ENCODE results near the gene ATP7A. TPM values are rescaled to one million over a fixed set of nuclear protein-coding genes. Genes with fewer than 3 reads are reported as not detected.

ATP7A gene
- total RNA-seq, 1 donor from 2014 or later: 16.2 TPM

- Mint-ChIP-seq H3K27me3 (ENCODE audit: unreplicated experiment) (no peaks in the 10 kb centered on the region), H3K4me3 (ENCODE audit: unreplicated experiment) (no peak overlapping the region), H3K27ac (ENCODE audit: unreplicated experiment) (no peak overlapping the region), H3K9me3 (ENCODE audit: unreplicated experiment) (no peaks in the 10 kb centered on the region), H3K36me3 (ENCODE audit: unreplicated experiment) (no peaks in the 10 kb centered on the region), H3K4me1 (ENCODE audit: unreplicated experiment) (peaks cover 22% of the 10 kb centered on the region)
- DNase-seq (ENCODE audit: extremely low spot score, unreplicated experiment): no peak
- TF ChIP-seq, protein P1, sequence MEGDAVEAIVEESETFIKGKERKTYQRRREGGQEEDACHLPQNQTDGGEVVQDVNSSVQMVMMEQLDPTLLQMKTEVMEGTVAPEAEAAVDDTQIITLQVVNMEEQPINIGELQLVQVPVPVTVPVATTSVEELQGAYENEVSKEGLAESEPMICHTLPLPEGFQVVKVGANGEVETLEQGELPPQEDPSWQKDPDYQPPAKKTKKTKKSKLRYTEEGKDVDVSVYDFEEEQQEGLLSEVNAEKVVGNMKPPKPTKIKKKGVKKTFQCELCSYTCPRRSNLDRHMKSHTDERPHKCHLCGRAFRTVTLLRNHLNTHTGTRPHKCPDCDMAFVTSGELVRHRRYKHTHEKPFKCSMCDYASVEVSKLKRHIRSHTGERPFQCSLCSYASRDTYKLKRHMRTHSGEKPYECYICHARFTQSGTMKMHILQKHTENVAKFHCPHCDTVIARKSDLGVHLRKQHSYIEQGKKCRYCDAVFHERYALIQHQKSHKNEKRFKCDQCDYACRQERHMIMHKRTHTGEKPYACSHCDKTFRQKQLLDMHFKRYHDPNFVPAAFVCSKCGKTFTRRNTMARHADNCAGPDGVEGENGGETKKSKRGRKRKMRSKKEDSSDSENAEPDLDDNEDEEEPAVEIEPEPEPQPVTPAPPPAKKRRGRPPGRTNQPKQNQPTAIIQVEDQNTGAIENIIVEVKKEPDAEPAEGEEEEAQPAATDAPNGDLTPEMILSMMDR (IDR thresholded peaks at IDR 0.05): no peak
Observed at GRCh38 chrX:77952173-77952572, 41.7 kb downstream of the ATP7A start.

DNA sequence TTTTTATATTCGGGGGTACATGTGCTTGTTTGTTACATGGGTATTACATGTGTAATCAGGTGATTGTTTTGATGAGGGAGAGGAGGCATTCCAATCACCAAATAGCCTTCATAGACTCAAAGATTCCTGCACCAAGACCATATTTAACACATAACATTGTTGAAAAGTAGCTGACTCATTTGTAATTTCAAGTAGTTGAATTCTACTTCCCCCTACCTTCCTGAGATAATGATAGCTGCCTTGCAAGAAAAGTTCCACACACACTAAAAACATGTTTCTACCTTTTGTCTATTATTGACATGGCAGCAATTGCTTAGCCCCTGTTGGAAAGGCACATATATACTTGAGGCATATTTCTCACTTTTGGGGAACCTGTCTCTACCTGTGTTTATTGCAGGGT lies 42.8 kb downstream of the ATP7A start:
- Mint-ChIP-seq H3K27me3 (ENCODE audit: unreplicated experiment) (no peaks in the 10 kb centered on the region), H3K4me3 (ENCODE audit: unreplicated experiment) (no peak overlapping the region), H3K4me1 (ENCODE audit: unreplicated experiment) (peaks cover 22% of the 10 kb centered on the region), H3K27ac (ENCODE audit: unreplicated experiment) (peak overlapping the region; percentile 39), H3K9me3 (ENCODE audit: unreplicated experiment) (peaks cover 9% of the 10 kb centered on the region), H3K36me3 (ENCODE audit: unreplicated experiment) (no peaks in the 10 kb centered on the region)
- DNase-seq (ENCODE audit: extremely low spot score, unreplicated experiment): no peak
- TF ChIP-seq, protein P1 (IDR thresholded peaks at IDR 0.05): no peak

DNA sequence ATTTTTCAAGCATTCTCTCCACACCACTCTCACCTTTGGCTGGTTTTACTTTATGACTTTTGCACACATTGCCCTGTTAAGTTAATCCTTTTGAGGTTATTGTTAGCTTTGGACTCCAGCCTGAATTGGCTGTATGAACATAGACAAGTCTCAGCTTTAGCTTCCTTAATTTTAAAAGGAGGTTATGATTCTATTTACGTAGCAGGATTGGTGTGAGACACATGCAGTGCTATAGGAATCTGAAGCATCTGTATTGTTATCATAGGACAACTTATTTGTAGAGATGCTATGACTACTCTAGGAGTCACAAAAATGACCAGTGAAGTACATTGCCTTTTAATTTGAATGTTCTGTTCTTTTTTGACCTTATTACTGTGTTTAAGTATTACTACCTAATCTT lies 43.2 kb downstream of the ATP7A start:
- peaks cover 12% of the 10 kb centered on the region for H3K9me3 Mint-ChIP-seq (ENCODE audit: unreplicated experiment)
- DNase-seq (ENCODE audit: extremely low spot score, unreplicated experiment): no peak

GRCh38 chrX:77960567-77960966 lies 50.1 kb downstream of the ATP7A start:
- H3K36me3 Mint-ChIP-seq (ENCODE audit: unreplicated experiment): no peaks in the 10 kb centered on the region
- H3K27ac Mint-ChIP-seq (ENCODE audit: unreplicated experiment): no peak overlapping the region
- no peak overlapping the region for H3K4me3 Mint-ChIP-seq (ENCODE audit: unreplicated experiment)
- TF ChIP-seq, protein P1 (IDR thresholded peaks at IDR 0.05): no peak
- H3K4me1 Mint-ChIP-seq (ENCODE audit: unreplicated experiment): peaks cover 4% of the 10 kb centered on the region
- no peaks in the 10 kb centered on the region for H3K27me3 Mint-ChIP-seq (ENCODE audit: unreplicated experiment)
- no peak for DNase-seq (ENCODE audit: extremely low spot score, unreplicated experiment)
- peaks cover 29% of the 10 kb centered on the region for H3K9me3 Mint-ChIP-seq (ENCODE audit: unreplicated experiment)

More for the DNA sequence above, 43.2 kb downstream of the ATP7A start:
- H3K36me3 Mint-ChIP-seq (ENCODE audit: unreplicated experiment): no peaks in the 10 kb centered on the region
- H3K4me3 Mint-ChIP-seq (ENCODE audit: unreplicated experiment): no peak overlapping the region
- H3K27ac Mint-ChIP-seq (ENCODE audit: unreplicated experiment): peak overlapping the region; percentile 39
- no peaks in the 10 kb centered on the region for H3K27me3 Mint-ChIP-seq (ENCODE audit: unreplicated experiment)
- TF ChIP-seq, protein P1 (IDR thresholded peaks at IDR 0.05): no peak
- H3K4me1 Mint-ChIP-seq (ENCODE audit: unreplicated experiment): peaks cover 22% of the 10 kb centered on the region

GRCh38 chrX:77961063-77961462 lies 50.6 kb downstream of the ATP7A start:
- TF ChIP-seq, protein P1 (IDR thresholded peaks at IDR 0.05): no peak
- Mint-ChIP-seq H3K9me3 (ENCODE audit: unreplicated experiment) (peaks cover 32% of the 10 kb centered on the region), H3K4me1 (ENCODE audit: unreplicated experiment) (peaks cover 4% of the 10 kb centered on the region), H3K4me3 (ENCODE audit: unreplicated experiment) (no peak overlapping the region), H3K27ac (ENCODE audit: unreplicated experiment) (no peak overlapping the region), H3K27me3 (ENCODE audit: unreplicated experiment) (no peaks in the 10 kb centered on the region), H3K36me3 (ENCODE audit: unreplicated experiment) (no peaks in the 10 kb centered on the region)
- DNase-seq (ENCODE audit: extremely low spot score, unreplicated experiment): no peak
